Heart left ventricle (tissue), 16 donors: Measurements from ENCODE around the gene SPCS3. TPM values are rescaled to one million over a fixed set of nuclear protein-coding genes. Genes with fewer than 3 reads are reported as not detected.

Experiments
- ATAC-seq, 4 donors: fragments of 200-7000 bp; cut with Tn5 transposase; one replicate each; pipeline ENCODE4 v1.9.1; 2020 to 2022; ENCODE audit warnings: moderate library complexity in 4 of 4, mild to moderate bottlenecking in 3 of 4, moderate number of reproducible peaks in 1 of 4
- DNase-seq, 5 donors: peaks; one replicate each; pipeline ENCODE4 v3.0.0-alpha.2; 2020
- H3K27ac ChIP-seq, 12 donors: fragments of 200-600 bp; sonication (generic) in 4 of 12; one replicate each; pipeline versions ENCODE4 v1.5.0 to v1.8.0; 2016 to 2022; ENCODE audit warnings: mild to moderate bottlenecking in 2 of 12
- H3K27me3 ChIP-seq, 9 donors: fragments of 200-600 bp; sonication (generic) in 2 of 9; one replicate each; pipeline versions ENCODE4 v1.5.1 to v1.8.0; 2016 to 2022; ENCODE audit warnings: mild to moderate bottlenecking in 3 of 9
- H3K36me3 ChIP-seq, 9 donors: fragments of 200-600 bp; sonication (generic) in 2 of 9; one replicate each; pipeline versions ENCODE4 v1.5.0 to v1.8.0; 2018 to 2022; ENCODE audit warnings: mild to moderate bottlenecking in 2 of 9
- H3K4me1 ChIP-seq, 12 donors: fragments of 200-600 bp; sonication (generic) in 4 of 12; one replicate each; pipeline versions ENCODE4 v1.5.0 to v1.8.0; 2016 to 2022; ENCODE audit warnings: mild to moderate bottlenecking in 3 of 12
- H3K4me3 ChIP-seq, 12 donors: fragments of 200-600 bp; sonication (generic) in 4 of 12; one replicate each; pipeline versions ENCODE4 v1.5.0 to v1.8.0; 2017 to 2022; ENCODE audit warnings: mild to moderate bottlenecking in 9 of 12, moderate library complexity in 4 of 12
- H3K9me3 ChIP-seq, 12 donors: fragments of 200-600 bp; sonication (generic) in 4 of 12; one replicate each; pipeline versions ENCODE4 v1.5.0 to v1.8.0; 2016 to 2022; ENCODE audit warnings: mild to moderate bottlenecking in 1 of 12
- POLR2A ChIP-seq, 2 donors: fragments of 450-650 bp; IDR thresholded peaks; one replicate each; pipeline ENCODE4 v1.6.1; 2017; ENCODE audit warnings: antibody characterized with exemption in 2 of 2, mild to moderate bottlenecking in 2 of 2, moderate library complexity in 2 of 2
- WGBS, 4 donors: extraction: QIAGEN DNeasy Blood & Tissue Kit in 2 of 4; methylation state at CpG; one replicate each; pipeline versions ENCODE4 v1.1.5 to v1.1.7; 2013 to 2018; 5-methylcytosine and 5-hydroxymethylcytosine counted together
- intact Hi-C, 10 donors: fragments of 100-400 bp; cut with DNase I; formaldehyde crosslinking; loops; one replicate each; pipeline versions ENCODE4 v1.11.1 to v1.14.2; 2022
- polyA plus RNA-seq, 2 donors: library from polyadenylated mRNA; stranded (reverse); fragments of 200-250 nt; gene quantifications; one replicate each; pipeline ENCODE4 v1.2.3, GENCODE V29; 2013
- total RNA-seq, 9 donors: library from RNA; depleted of rRNA in 2 of 9; stranded (reverse); fragments of >200 nt in 2 of 9; fragmentation: NEBNext Ultra II Directional in 3 of 9; extraction: Animal tissue kit (Norgen Biotek cat#: 25700) in 3 of 9; gene quantifications; one replicate each; pipeline versions ENCODE4 v1.1.0 to v1.2.4, GENCODE V29; 2016 to 2023
- TF ChIP-seq, protein P1 (sequence below), 12 donors: fragments of 200-600 bp; sonication (generic) in 4 of 12; IDR thresholded peaks; one replicate each; pipeline versions ENCODE4 v1.5.0 to v1.8.0; 2018 to 2022; ENCODE audit warnings: antibody characterized with exemption in 12 of 12, mild to moderate bottlenecking in 5 of 12
- donor health status: ischemic (EF 13 %, LVEDD 7.1; RV severe dilation, severe dysfunction).
- donor health status: healthy with polysubstance abuse.
- donor health status: DM: no; HTN: yes; CAD: no.
- donor health status: DM: no; HTN: no; CAD: no.
- donor health status: ischemic (EF 25% LVEDD 6.9; RV normal size, moderate dysfunction).
- donor health status: ischemic (EF 25% LVEDD 5.7; RV mildly dilated, moderate dysfunction).
- donor health status: healthy.
- donor health status: DM: yes; HTN: yes; CAD: no.
- donor health status: ischemic (EF 35%, LVEDD 5.7; RV mildly dilated, moderate dysfunction).
- donor health status: nonischemic (EF 11% LVEDD 7.7; RV severe dilation, severe dysfunction).
- donor health status: DM: yes; HTN: yes; CAD: no.
- donor health status: PGD.
- donor health status: ischemic (EF 29% LVEDD 5.4; RV normal size, mild dysfunction).
- donor health status: nonischemic (EF 23%, LVEDD 6.1; RV moderate dilation, normal function).

Gene SPCS3
- total and polyA plus RNA-seq, 11 donors: 24.3 to 200 (median 81.6) TPM

DNA sequence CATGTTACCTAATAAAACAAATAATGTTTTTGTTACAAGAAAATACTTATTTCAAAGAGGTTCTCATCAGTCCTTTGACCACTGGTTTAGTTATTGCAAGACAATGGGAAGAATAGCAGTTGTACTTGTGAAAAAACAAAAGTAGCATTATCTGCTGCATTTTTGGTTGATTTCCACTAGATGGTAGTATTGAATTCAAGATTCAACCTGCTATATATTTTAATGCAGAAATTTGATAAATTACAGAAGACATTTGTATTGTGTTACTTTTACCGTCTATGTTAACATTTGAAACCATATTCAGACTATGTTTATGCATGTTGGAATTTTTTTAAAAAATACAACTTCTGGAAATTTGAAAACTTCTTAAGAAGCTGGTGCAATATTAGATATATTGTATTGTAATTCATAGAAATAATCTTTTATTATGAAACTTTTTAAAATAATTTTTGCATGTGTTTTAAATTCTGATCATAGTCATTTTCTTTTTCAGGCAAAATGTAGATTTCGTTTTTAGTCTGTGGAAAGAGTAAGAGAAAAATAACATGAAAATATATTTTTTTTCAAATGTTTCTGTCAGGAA lies 56.4 kb downstream of the SPCS3 start:
- no peak for DNase-seq
- no peaks in the 10 kb centered on the region for H3K27me3 ChIP-seq
- TF ChIP-seq POLR2A (IDR thresholded peaks at IDR 0.05): no peak
- TF ChIP-seq, protein P1, sequence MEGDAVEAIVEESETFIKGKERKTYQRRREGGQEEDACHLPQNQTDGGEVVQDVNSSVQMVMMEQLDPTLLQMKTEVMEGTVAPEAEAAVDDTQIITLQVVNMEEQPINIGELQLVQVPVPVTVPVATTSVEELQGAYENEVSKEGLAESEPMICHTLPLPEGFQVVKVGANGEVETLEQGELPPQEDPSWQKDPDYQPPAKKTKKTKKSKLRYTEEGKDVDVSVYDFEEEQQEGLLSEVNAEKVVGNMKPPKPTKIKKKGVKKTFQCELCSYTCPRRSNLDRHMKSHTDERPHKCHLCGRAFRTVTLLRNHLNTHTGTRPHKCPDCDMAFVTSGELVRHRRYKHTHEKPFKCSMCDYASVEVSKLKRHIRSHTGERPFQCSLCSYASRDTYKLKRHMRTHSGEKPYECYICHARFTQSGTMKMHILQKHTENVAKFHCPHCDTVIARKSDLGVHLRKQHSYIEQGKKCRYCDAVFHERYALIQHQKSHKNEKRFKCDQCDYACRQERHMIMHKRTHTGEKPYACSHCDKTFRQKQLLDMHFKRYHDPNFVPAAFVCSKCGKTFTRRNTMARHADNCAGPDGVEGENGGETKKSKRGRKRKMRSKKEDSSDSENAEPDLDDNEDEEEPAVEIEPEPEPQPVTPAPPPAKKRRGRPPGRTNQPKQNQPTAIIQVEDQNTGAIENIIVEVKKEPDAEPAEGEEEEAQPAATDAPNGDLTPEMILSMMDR (IDR thresholded peaks at IDR 0.05): peak; percentile 16 to 66 (median 50)
- H3K27ac ChIP-seq: no peak overlapping the region
- ATAC-seq: no peak
- H3K4me3 ChIP-seq: no peak overlapping the region
- H3K9me3 ChIP-seq: no peaks in the 10 kb centered on the region
- H3K4me1 ChIP-seq: no peaks in the 10 kb centered on the region
- WGBS, 4 donors: 18 to 28% (median 24%) methylated on average over 2 of the region's 2 CpGs
- H3K36me3 ChIP-seq: no peaks in the 10 kb centered on the region
- intact Hi-C loops: loop anchor here in 9 of 10 donors (2.0 to 10.0 kb wide), 9 partner anchors 406 to 966 kb away; partner anchors contain the start of gene VEGFC (in 2 of the 9)

DNA sequence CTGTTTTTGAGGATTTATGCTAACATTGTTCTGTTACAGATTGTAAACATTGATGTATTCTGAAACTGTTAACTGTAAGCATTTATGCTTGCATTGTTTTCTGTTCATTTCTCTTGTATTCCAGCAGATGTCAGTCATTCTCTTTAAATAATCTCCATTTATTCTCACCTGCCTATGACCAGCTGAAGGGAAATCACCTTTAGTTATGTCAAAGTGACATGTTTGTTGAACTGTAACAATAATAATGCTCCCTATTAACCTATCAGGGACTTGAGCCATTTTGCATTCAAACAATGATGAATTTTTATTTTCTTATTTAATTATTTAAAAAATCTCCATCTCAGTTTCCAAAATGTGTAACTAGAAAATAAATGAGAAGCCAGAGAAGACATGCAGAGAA lies 58.0 kb downstream of the SPCS3 start:
- H3K27ac ChIP-seq: no peak overlapping the region
- no peak for TF ChIP-seq POLR2A (IDR thresholded peaks at IDR 0.05)
- TF ChIP-seq, protein P1 (IDR thresholded peaks at IDR 0.05): peak; percentile 22 to 62 (median 50)
- ATAC-seq (peak in 1 of 4 donors; percentile 27), DNase-seq (no peak)
- no peaks in the 10 kb centered on the region for H3K9me3 ChIP-seq
- no peaks in the 10 kb centered on the region for H3K27me3 ChIP-seq
- H3K36me3 ChIP-seq: no peaks in the 10 kb centered on the region
- no peak overlapping the region for H3K4me3 ChIP-seq
- intact Hi-C loops: loop anchor here in 9 of 10 donors (1.0 to 10.0 kb wide), 11 partner anchors 405 to 965 kb away; partner anchors contain the start of gene VEGFC (in 3 of the 9)
- H3K4me1 ChIP-seq: no peaks in the 10 kb centered on the region

DNA sequence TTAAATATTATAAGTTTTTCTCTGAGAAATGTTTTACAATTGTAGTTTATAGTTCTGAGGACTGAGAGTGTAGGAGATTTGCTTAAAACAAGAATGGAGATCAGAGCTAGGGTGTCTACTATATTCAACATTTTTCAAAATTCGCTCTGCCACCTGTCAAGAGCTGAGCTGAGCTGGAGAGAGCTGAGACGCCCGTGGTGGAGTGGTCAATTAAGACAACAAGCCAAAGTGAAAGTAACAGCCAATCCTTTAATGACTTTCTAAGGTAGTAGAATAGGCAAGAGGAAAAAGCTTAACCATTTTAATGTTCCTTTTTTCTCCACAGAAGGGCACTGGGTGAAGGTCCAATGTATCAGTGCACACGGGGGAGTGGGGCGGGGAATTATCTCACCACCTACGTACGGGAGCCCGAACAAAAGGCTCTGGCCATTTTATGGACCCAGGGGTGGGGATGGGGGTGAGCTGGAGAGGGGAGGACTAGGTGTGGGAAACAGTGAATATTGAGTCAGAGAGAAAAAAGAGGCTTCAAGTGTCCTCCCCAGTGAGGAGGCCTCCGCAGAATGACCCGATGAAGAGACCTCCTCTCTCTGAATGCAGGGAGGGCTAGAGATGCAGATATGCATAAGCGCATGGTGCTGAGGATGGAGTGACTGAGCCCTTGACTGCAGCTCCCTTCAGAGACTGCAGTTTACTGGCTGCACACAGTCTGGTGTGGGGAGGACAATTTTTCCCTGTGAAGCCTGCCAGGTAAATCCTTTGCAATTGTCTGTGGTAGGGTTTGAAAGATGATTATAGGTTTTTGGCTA lies 60.8 kb downstream of the SPCS3 start:
- peak in 3 of 4 donors; percentile 31 to 69 (median 34) for ATAC-seq
- H3K4me3 ChIP-seq: peak overlapping the region in 10 of 12 donors; percentile 2 to 43 (median 32)
- H3K27ac ChIP-seq: peak overlapping the region in 9 of 12 donors; percentile 46 to 81 (median 63)

More for the DNA sequence above, 60.8 kb downstream of the SPCS3 start:
- DNase-seq: peak in 3 of 5 donors; percentile 13 to 24 (median 24)
- no peak for TF ChIP-seq POLR2A (IDR thresholded peaks at IDR 0.05)
- TF ChIP-seq, protein P1 (IDR thresholded peaks at IDR 0.05): no peak
- intact Hi-C loops: loop anchor here in 9 of 10 donors (5.0 to 10.0 kb wide), 7 partner anchors 112 to 667 kb away; partner anchors contain the start of gene VEGFC (in 5 of the 9)
- Histone ChIP-seq H3K36me3 (no peaks in the 10 kb centered on the region), H3K9me3 (no peaks in the 10 kb centered on the region), H3K4me1 (peaks cover 0 to 14% (median 0%) of the 10 kb centered on the region in 12 donors), H3K27me3 (no peaks in the 10 kb centered on the region)
- 59 to 76% (median 67%) methylated on average over 11 of the region's 11 CpGs for WGBS, 4 donors

Other genes starting within 250 kb of the SPCS3 start
- gene SPATA4, start 124.4 kb upstream of the SPCS3 start, total RNA-seq: under 1 TPM in 5 of 9 donors, not detected in 4; 0.25 to 0.84 (median 0.64) TPM
- under 1 TPM; 0.27 to 0.35 TPM for gene SPATA4, start 124.4 kb upstream of the SPCS3 start, polyA plus RNA-seq
- gene ASB5, start 50.7 kb upstream of the SPCS3 start, total RNA-seq: 1 to 10 TPM; 1.5 to 7.7 (median 3.2) TPM
- 1 to 10 TPM; 1.0 to 2.0 TPM for gene ASB5, start 50.7 kb upstream of the SPCS3 start, polyA plus RNA-seq